VCaP (cell line): Measurements from ENCODE around the gene POLR2E.

ENCODE experiments used
- H3K27ac ChIP-seq: fragments of 450-650 bp; 2 replicates; pipeline ENCODE4 v1.5.1; 2017
- CTCF ChIP-seq: fragments of 450-650 bp; conservative IDR thresholded peaks from 2 replicates; pipeline ENCODE4 v1.5.1; 2017; ENCODE audit warnings: mild to moderate bottlenecking, moderate library complexity

The POLR2E gene

DNA sequence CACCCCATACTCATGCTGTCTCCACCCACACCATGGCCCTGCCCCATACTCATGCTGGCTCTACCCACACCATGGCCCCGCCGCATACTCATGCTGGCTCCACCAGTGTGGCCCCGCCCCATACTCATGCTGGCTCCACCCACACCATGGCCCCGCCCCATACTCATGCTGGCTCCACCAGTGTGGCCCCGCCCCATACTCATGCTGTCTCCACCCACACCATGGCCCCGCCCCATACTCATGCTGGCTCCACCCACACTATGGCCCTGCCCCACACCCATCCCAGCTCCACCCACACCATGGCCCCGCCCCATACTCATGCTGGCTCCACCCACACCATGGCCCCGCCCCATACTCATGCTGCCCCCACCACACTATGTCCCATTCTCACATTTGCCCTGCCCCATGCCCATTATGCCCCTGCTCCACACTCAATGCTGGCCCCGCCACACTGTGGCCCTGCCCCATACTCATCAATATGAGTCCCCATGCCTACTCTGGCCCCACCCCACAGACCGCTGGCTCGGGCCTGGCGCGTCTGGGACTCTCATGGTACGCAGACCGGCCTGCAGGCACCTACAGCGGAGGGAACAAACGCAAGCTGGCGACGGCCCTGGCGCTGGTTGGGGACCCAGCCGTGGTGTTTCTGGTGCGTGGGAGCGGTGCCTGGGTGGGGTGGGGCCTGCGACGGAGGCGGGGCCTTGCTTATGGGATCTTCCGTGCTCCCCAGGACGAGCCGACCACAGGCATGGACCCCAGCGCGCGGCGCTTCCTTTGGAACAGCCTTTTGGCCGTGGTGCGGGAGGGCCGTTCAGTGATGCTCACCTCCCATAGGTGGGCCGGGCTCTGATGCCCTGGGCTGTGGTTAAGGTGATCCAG lies 31.9 kb downstream of the POLR2E start:
- no peak for TF ChIP-seq CTCF
- H3K27ac ChIP-seq, result no peak overlapping the region

DNA sequence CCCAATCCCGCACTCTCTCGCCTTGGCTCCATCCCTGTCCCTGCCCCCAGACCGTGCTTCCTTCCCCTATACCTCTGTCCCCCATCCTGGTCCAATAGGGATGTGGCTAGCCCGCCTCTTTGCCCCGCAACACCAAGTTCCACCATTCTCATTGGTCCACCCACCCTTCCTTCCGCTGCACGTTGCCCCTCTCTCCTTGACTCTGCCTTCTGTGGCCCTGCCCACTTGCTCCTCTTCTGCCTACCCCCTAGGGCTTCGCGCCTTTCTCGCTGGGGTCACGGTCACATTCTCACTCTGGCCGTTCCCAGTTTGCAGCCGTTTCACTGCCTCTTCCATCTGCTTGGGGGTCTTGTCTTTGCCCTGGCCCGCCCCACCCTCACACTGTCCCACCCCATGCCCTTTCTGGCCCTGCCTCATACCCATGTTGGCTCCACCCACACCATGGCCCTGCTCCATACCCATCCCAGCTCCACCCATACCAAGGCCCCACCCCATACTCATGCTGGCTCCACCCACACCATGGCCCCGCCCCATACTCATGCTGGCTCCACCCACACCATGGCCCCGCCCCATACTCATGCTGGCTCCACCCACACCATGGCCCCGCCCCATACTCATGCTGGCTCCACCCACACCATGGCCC lies 32.7 kb downstream of the POLR2E start:
- no peak for TF ChIP-seq CTCF
- no peak overlapping the region for H3K27ac ChIP-seq

DNA sequence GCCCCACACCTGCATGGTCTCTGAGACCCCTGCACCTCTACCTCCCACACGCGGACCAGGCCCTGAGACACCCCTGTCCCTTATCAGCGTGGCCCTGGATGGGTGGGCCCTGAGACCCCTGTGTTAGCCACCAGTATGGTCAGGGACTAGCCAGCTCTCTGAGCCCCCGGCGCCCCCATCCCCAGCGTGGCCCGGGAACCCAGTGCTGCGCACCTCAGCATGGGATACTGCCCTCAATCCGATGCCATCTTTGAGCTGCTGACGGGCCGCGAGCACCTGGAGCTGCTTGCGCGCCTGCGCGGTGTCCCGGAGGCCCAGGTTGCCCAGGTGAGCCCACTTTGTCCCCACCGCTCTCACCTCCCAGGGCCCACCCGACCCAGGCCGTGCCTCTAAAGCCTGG lies 33.2 kb downstream of the POLR2E start:
- TF ChIP-seq CTCF, result no peak
- H3K27ac ChIP-seq, result no peak overlapping the region

- no peak overlapping the region for H3K27ac ChIP-seq
- no peak for TF ChIP-seq CTCF
These were observed 34.5 kb downstream of the POLR2E start for GRCh38 chr19:1060689-1061088.

DNA sequence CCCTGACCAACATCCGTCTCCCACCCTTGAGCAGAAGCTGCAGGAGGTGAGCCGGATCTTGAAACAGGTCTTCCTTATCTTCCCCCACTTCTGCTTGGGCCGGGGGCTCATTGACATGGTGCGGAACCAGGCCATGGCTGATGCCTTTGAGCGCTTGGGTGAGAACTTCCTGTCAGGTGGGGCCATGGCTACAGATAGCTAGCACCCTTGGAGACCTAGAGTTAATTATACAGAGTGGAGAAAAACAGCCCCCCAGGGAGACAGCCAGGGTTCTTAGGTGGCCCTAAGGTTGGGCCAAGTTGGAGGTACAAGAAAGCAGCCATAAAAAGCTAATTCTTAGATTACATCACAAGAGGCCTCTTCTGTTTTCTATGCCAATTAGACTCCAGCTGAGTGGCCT lies 37.1 kb downstream of the POLR2E start:
- no peak for TF ChIP-seq CTCF
- H3K27ac ChIP-seq, result no peak overlapping the region

DNA sequence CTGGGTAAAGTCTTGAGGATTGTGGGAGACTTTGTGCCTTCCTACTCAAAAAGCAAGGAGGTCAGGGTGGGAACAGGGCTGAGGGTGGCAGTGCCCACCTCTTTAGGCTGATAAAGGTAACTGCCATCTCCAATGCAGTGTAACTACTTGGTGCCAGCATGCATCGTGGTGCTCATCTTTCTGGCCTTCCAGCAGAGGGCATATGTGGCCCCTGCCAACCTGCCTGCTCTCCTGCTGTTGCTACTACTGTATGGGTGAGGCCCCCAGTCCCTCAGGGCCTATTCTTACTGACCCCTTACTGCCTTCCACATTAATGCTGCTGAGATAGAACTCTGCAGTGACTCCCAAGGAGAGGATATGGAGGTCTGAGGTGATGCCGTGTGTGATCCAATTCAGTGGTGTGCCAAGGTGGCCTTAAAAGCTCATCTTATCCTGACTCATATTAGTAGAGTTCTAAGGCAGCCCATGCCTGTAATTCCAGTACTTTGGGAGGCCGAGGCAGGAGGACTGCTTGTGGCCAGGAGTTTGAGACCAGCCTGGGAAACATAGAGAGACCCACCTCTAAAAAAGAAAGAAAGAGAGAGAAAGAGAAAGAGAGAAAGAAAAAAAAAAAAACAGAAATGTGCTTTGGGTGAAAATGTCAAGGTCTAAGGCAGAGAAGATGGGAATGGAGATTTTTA lies 37.9 kb downstream of the POLR2E start:
- H3K27ac ChIP-seq, result no peak overlapping the region
- TF ChIP-seq CTCF, result no peak

DNA sequence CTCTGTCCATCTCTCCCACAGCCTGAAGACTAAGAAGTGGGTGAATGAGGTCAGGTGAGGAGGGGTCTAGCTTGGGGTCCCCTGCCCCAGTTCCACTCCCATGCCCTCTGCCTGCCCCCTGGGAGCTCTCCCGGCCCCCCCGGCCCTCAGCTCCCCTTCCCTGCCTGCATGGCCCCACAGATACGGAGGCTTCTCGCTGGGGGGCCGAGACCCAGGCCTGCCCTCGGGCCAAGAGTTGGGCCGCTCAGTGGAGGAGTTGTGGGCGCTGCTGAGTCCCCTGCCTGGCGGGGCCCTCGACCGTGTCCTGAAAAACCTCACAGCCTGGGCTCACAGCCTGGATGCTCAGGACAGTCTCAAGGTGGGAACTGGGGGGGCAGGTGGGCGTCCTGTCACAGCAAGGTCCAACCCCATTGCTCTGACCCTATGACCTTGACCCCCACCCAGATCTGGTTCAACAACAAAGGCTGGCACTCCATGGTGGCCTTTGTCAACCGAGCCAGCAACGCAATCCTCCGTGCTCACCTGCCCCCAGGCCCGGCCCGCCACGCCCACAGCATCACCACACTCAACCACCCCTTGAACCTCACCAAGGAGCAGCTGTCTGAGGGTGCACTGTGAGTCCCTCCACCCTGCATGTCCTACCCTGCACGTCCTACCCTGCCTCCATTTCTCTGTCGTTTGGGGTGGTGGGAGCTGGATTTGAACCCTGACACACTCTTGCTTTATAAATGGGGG lies 39.1 kb downstream of the POLR2E start:
- no peak overlapping the region for H3K27ac ChIP-seq
- TF ChIP-seq CTCF, result no peak
